LNCaP clone FGC (cell line): ENCODE results near the gene PLEKHA1.

Experiments used
- DNase-seq: peaks from one replicate; pipeline ENCODE4 v3.0.0-alpha.2; 2011; ENCODE audit warnings: low read depth
- H3K4me3 ChIP-seq: 2 replicates; pipeline ENCODE4 v1.5.1; 2011; ENCODE audit warnings: mild to moderate bottlenecking, low read depth, low read length, control low read depth
- CTCF ChIP-seq: IDR thresholded peaks from 2 replicates; pipeline ENCODE4 v1.5.1; 2012; ENCODE audit warnings: mild to moderate bottlenecking; ENCODE audit not compliant: control insufficient read depth, insufficient read depth; ENCODE audit errors: extremely low read depth

Gene PLEKHA1

GRCh38 chr10:122448600-122448999 is 74.1 kb downstream of the PLEKHA1 start:
- DNase-seq, result no peak
- no peak for TF ChIP-seq CTCF
- no peak overlapping the region for H3K4me3 ChIP-seq

GRCh38 chr10:122449153-122449552 is 74.6 kb downstream of the PLEKHA1 start:
- no peak overlapping the region for H3K4me3 ChIP-seq
- TF ChIP-seq CTCF, result no peak
- no peak for DNase-seq

GRCh38 chr10:122450353-122450990 is 76.0 kb downstream of the PLEKHA1 start:
- TF ChIP-seq CTCF, result no peak
- H3K4me3 ChIP-seq, result no peak overlapping the region
- no peak for DNase-seq

- no peak for DNase-seq
- no peak overlapping the region for H3K4me3 ChIP-seq
- no peak for TF ChIP-seq CTCF
These were observed 79.6 kb downstream of the PLEKHA1 start for GRCh38 chr10:122454071-122454470.

GRCh38 chr10:122454603-122455080 is 80.1 kb downstream of the PLEKHA1 start, which contains the start of gene ARMS2:
Gene ARMS2 (plus strand): TSS chr10:122454653. CDS start chr10:122454728, 75 bp downstream.
- no peak for TF ChIP-seq CTCF
- no peak within 1 kb of the TSS for H3K4me3 ChIP-seq
- no peak for DNase-seq

- no peak for TF ChIP-seq CTCF
- DNase-seq, result no peak
- H3K4me3 ChIP-seq, result no peak overlapping the region
These were observed 81.0 kb downstream of the PLEKHA1 start for GRCh38 chr10:122455376-122456079.
